Measurements from ENCODE around the gene TPSB2.
"Not testable (repeated sequence)": the region's sequence is repeated elsewhere in the genome, so short reads cannot be mapped to it uniquely, and the experiment has no call there.

Gene TPSB2

DNA sequence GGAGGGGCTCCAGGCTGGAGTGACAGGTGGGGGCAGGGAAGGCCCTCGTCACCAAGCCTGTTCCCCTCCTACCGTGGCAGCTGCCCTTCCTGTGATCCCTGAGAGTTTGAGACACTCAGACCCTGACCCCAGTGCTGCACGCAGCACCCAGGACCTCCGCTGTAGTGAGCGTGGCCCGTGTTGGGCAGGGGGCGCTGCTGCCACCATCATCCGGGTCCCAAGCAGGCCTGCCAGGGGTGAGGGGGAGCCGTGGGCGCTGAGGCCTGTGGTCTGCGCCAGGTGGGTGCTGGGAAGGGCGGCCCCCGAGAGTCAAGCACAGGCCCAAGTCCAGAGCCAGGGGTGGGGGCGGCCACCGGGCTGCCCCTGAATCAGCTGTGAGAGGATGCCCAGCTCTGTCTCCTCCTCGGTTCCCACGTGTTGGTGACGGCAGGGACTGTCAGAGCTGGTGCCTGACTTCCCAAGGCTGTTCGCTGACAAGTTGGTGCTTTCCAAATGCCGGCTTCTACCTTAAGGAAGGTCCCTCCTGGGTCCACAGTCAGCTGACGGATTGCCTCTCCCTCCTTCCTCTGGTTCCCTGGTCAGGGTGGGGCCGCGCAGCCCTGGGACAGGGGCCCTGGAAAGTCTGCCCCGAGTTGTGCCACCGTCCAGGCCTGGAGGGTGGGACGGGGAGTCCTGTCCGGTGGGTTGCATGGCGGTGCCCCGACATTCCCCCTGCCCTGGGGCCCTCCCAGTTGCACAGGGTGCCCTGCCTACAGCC is 36.0 kb downstream of the TPSB2 start:
- no peaks in the 10 kb centered on the region for H3K36me3 ChIP-seq (ENCODE audit: control insufficient read depth in 5 of 5, insufficient read depth in 5 of 5, low read length in 5 of 5)
- no peak overlapping the region for H3K4me3 ChIP-seq (ENCODE audit: low read depth in 1 of 5, low read length in 5 of 5)
- H3K27ac ChIP-seq (ENCODE audit: low read depth, low read length): no peak overlapping the region
- no peak overlapping the region for H3K9ac ChIP-seq (ENCODE audit: low read length in 5 of 5)
- no peaks in the 10 kb centered on the region for H3K9me3 ChIP-seq (ENCODE audit: control insufficient read depth in 5 of 5, low read length in 5 of 5)
- no peaks in the 10 kb centered on the region for H3K4me1 ChIP-seq (ENCODE audit: control insufficient read depth in 5 of 5, insufficient read depth in 5 of 5, low read length in 5 of 5)
- peaks cover 3 to 26% (median 19%) of the 10 kb centered on the region in 5 donors for H3K27me3 ChIP-seq (ENCODE audit: control insufficient read depth in 5 of 5, insufficient read depth in 4 of 5, low read length in 5 of 5)

DNA sequence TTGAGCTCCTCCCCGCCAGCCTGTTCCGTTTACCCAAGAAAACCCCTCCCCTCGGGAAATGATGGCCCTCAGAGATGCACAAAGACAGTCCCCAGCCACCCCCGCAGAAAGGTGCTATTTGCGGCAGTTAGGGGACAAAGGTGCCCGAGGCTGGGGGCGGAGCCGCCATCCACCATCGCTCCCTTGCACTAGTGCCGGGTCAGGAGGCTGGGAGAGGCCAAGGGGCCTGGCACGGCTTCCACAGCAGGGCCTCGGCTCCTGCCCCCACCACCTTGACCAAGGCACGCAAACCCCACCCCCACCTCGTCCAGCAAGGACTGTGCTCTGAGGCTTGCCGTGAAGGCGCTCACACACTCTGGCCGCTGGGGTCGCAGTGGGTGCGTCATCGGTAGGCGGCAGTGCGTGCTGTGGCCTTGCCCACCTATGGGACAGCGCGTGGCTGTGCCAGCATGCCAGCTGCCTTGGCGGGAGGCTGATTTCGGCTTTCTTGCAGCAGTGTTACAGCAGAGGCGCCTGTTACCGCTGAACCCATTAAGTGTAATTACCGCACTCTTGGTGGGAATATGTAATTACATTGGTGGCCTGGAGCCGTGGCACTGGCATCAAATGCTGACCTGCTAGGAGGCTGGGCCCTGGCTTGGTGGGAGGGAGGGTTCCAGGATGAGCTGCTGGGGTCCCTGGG is 36.7 kb downstream of the TPSB2 start:
- H3K36me3 ChIP-seq (ENCODE audit: control insufficient read depth in 5 of 5, insufficient read depth in 5 of 5, low read length in 5 of 5): no peaks in the 10 kb centered on the region
- H3K4me3 ChIP-seq (ENCODE audit: low read depth in 1 of 5, low read length in 5 of 5): no peak overlapping the region
- H3K9me3 ChIP-seq (ENCODE audit: control insufficient read depth in 5 of 5, low read length in 5 of 5): no peaks in the 10 kb centered on the region
- H3K9ac ChIP-seq (ENCODE audit: low read length in 5 of 5): no peak overlapping the region
- no peak overlapping the region for H3K27ac ChIP-seq (ENCODE audit: low read depth, low read length)
- no peaks in the 10 kb centered on the region for H3K4me1 ChIP-seq (ENCODE audit: control insufficient read depth in 5 of 5, insufficient read depth in 5 of 5, low read length in 5 of 5)
- peaks cover 4 to 26% (median 19%) of the 10 kb centered on the region in 5 donors for H3K27me3 ChIP-seq (ENCODE audit: control insufficient read depth in 5 of 5, insufficient read depth in 4 of 5, low read length in 5 of 5)

DNA sequence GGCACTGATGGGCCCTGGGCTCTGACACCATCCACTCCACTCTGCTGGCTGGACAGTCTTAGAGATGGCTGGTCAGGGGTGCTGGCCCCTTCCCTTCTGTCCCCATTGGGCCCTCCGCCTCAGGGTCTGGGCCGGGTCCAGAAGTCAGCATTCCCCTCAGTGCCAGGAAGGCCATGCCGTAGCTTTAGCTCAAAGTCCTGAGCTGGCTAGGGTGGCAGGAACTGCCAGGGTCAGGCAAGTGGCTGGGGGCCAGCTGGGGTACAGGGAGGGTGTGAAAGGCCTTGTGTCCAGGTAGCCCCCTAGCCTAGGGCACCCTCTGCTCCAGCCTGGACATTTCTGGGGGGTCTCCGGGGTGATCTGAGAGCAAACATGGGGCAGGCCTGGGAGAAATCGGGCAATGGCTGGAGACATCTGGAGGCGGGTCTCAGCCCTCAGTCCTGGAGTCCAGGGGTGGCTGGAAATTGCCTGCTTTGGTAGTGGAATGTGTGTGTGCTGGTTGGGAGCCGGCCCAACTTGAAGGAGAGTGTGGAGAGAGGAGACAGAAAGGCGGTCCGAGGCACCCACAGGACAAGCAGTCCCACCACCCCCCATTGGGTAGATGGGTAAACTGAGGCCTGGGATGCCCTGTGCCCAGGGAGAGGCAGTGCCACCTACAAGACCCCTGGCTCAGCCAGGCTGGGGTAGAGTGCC is 37.5 kb downstream of the TPSB2 start:
- Histone ChIP-seq H3K36me3 (ENCODE audit: control insufficient read depth in 5 of 5, insufficient read depth in 5 of 5, low read length in 5 of 5) (no peaks in the 10 kb centered on the region), H3K27ac (ENCODE audit: low read depth, low read length) (no peak overlapping the region), H3K9ac (ENCODE audit: low read length in 5 of 5) (no peak overlapping the region), H3K4me3 (ENCODE audit: low read depth in 1 of 5, low read length in 5 of 5) (no peak overlapping the region), H3K27me3 (ENCODE audit: control insufficient read depth in 5 of 5, insufficient read depth in 4 of 5, low read length in 5 of 5) (peaks cover 7 to 28% (median 23%) of the 10 kb centered on the region in 5 donors), H3K9me3 (ENCODE audit: control insufficient read depth in 5 of 5, low read length in 5 of 5) (no peaks in the 10 kb centered on the region), H3K4me1 (ENCODE audit: control insufficient read depth in 5 of 5, insufficient read depth in 5 of 5, low read length in 5 of 5) (no peaks in the 10 kb centered on the region)

DNA sequence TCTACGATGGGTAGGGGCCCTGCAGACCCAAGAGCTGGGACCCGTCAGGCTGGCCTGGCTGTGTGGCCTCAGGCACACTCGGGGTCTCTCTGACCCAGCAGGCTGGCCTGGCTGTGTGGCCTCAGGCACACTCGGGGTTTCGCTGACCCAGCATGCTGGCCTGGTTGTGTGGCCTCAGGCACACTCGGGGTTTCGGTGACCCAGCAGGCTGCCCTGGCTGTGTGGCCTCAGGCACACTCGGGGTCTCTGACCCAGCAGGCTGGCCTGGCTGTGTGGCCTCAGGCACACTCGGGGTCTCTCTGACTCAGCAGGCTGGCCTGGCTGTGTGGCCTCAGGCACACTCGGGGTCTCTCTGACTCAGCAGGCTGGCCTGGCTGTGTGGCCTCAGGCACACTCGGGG is 39.2 kb downstream of the TPSB2 start:
- not testable (repeated sequence) for H3K27ac ChIP-seq (ENCODE audit: low read depth, low read length); H3K4me1 ChIP-seq (ENCODE audit: control insufficient read depth in 5 of 5, insufficient read depth in 5 of 5, low read length in 5 of 5); H3K9ac ChIP-seq (ENCODE audit: low read length in 5 of 5); H3K36me3 ChIP-seq (ENCODE audit: control insufficient read depth in 5 of 5, insufficient read depth in 5 of 5, low read length in 5 of 5); H3K9me3 ChIP-seq (ENCODE audit: control insufficient read depth in 5 of 5, low read length in 5 of 5); H3K4me3 ChIP-seq (ENCODE audit: low read depth in 1 of 5, low read length in 5 of 5)
- peaks cover 4 to 25% (median 11%) of the 10 kb centered on the region in 5 donors for H3K27me3 ChIP-seq (ENCODE audit: control insufficient read depth in 5 of 5, insufficient read depth in 4 of 5, low read length in 5 of 5)

DNA sequence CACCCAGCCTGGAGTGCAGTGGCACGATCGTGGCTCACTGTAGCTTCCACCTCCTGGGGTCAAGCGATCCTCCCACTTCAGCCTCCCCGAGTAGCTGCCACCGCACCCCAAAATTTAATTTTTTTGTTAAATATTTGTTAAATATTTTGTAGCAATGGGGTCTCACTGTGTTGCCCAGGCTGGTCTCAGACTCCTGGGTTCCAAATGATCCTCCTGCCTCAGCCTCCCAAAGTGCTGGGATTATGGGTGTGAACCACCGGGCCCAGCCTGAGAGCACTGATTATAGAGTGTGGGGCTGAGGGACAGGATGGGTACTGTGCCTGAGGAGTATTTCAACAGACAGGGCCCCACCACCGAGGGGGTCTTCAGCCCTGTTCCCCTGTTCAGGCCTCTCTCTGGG is 40.5 kb downstream of the TPSB2 start:
- Histone ChIP-seq H3K9ac (ENCODE audit: low read length in 5 of 5) (no peak overlapping the region), H3K9me3 (ENCODE audit: control insufficient read depth in 5 of 5, low read length in 5 of 5) (peaks cover 0 to 4% (median 0%) of the 10 kb centered on the region in 5 donors), H3K27me3 (ENCODE audit: control insufficient read depth in 5 of 5, insufficient read depth in 4 of 5, low read length in 5 of 5) (peaks cover 4 to 27% (median 6%) of the 10 kb centered on the region in 5 donors), H3K4me3 (ENCODE audit: low read depth in 1 of 5, low read length in 5 of 5) (no peak overlapping the region), H3K36me3 (ENCODE audit: control insufficient read depth in 5 of 5, insufficient read depth in 5 of 5, low read length in 5 of 5) (no peaks in the 10 kb centered on the region), H3K27ac (ENCODE audit: low read depth, low read length) (no peak overlapping the region), H3K4me1 (ENCODE audit: control insufficient read depth in 5 of 5, insufficient read depth in 5 of 5, low read length in 5 of 5) (no peaks in the 10 kb centered on the region)

DNA sequence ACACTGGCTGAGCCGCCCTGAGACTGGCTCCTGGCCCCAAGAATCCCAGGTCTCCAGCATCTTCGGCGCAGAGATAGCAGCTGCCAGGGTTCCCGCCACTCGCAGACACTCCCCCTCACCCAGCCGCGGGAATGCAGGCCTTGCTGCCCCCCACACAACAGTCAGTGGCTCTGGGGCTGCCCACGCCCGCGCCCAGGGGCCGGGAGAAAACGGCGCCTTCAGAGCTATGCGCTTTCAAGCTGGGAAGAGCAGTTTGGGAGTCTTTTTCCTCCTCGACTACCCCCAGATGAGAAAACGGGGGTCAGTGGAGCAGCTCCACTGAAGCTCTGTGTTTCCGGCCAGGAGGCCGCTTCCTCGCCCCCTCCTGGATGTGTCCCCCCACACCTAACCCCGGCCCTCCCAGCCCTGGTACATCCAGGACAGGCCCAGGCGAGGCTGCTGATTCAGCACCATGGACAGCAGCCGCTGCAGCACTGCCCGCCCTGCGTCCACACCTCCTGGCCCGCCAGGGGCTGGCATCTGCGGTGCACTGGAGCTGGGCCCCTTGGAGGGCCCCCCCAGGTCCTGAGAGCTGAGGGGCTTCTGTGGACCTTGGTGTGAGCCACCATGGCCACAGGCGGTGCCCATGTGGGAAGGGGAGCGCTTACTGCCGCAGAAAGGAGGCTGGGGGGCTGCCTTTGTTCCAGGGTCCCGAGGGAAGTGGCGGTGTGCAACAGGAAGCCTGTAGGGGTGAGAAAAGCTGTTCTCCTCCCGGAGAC is 41.4 kb downstream of the TPSB2 start:
- H3K27me3 ChIP-seq (ENCODE audit: control insufficient read depth in 5 of 5, insufficient read depth in 4 of 5, low read length in 5 of 5): peaks cover 8 to 27% (median 14%) of the 10 kb centered on the region in 5 donors
- H3K9me3 ChIP-seq (ENCODE audit: control insufficient read depth in 5 of 5, low read length in 5 of 5): peaks cover 0 to 4% (median 0%) of the 10 kb centered on the region in 5 donors
- H3K4me3 ChIP-seq (ENCODE audit: low read depth in 1 of 5, low read length in 5 of 5): no peak overlapping the region
- H3K36me3 ChIP-seq (ENCODE audit: control insufficient read depth in 5 of 5, insufficient read depth in 5 of 5, low read length in 5 of 5): no peaks in the 10 kb centered on the region
- H3K9ac ChIP-seq (ENCODE audit: low read length in 5 of 5): no peak overlapping the region
- H3K4me1 ChIP-seq (ENCODE audit: control insufficient read depth in 5 of 5, insufficient read depth in 5 of 5, low read length in 5 of 5): no peaks in the 10 kb centered on the region
- H3K27ac ChIP-seq (ENCODE audit: low read depth, low read length): no peak overlapping the region

DNA sequence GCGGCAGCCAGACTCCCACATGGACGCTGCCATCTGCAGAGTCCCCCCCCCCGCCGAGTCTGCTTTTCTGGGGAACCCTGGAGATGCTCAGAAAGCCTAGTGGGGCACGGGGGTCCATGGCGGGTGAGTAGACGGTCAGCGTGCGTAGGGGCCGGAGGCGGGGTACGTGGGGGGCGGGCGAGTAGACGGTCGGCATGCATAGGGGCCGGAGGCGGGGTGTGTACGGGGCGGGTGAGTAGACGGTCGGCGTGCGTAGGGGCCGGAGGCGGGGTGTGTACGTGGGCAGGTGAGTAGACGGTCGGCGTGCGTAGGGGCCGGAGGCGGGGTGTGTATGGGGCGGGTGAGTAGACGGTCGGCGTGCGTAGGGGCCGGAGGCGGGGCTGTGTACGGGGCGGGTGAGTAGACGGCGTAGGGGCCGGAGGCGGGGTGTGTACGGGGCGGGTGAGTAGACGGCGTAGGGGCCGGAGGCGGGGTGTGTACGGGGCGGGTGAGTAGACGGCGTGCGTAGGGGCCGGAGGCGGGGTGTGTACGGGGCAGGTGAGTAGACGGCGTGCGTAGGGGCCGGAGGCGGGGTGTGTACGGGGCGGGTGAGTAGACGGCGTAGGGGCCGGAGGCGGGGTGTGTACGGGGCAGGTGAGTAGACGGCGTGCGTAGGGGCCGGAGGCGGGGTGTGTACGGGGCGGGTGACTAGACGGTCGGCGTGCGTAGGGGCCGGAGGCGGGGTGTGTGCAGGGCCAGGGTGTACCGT is 44.4 kb downstream of the TPSB2 start:
- H3K27ac ChIP-seq (ENCODE audit: low read depth, low read length); H3K9ac ChIP-seq (ENCODE audit: low read length in 5 of 5); H3K36me3 ChIP-seq (ENCODE audit: control insufficient read depth in 5 of 5, insufficient read depth in 5 of 5, low read length in 5 of 5); H3K4me3 ChIP-seq (ENCODE audit: low read depth in 1 of 5, low read length in 5 of 5); H3K9me3 ChIP-seq (ENCODE audit: control insufficient read depth in 5 of 5, low read length in 5 of 5): not testable (repeated sequence)
- Histone ChIP-seq H3K27me3 (ENCODE audit: control insufficient read depth in 5 of 5, insufficient read depth in 4 of 5, low read length in 5 of 5) (peaks cover 10 to 38% (median 26%) of the 10 kb centered on the region in 5 donors), H3K4me1 (ENCODE audit: control insufficient read depth in 5 of 5, insufficient read depth in 5 of 5, low read length in 5 of 5) (peaks cover 0 to 12% (median 6%) of the 10 kb centered on the region in 5 donors)

DNA sequence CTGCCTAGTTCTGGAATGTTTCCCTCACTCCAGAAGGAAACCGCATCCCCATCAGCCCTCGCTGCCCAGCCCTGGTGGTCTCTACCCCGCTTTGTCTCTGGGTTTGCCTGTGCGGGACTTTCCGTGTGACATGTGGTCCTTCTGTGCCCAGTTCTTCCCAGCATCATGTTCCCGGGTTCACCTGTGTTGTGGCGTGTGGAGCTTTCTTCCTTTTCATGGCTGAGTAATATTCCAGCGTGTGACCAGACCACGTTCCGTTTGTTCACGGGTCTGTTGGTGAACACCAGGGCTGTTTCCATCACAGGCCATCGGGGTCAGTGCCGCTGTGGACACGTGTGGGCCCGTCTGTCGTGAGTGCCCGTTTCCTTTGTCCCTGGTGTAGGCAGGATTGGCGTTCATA is 45.0 kb downstream of the TPSB2 start:
- H3K36me3 ChIP-seq (ENCODE audit: control insufficient read depth in 5 of 5, insufficient read depth in 5 of 5, low read length in 5 of 5): no peaks in the 10 kb centered on the region
- H3K4me1 ChIP-seq (ENCODE audit: control insufficient read depth in 5 of 5, insufficient read depth in 5 of 5, low read length in 5 of 5): peaks cover 0 to 12% (median 6%) of the 10 kb centered on the region in 5 donors
- no peak overlapping the region for H3K27ac ChIP-seq (ENCODE audit: low read depth, low read length)
- peaks cover 12 to 39% (median 25%) of the 10 kb centered on the region in 5 donors for H3K27me3 ChIP-seq (ENCODE audit: control insufficient read depth in 5 of 5, insufficient read depth in 4 of 5, low read length in 5 of 5)
- H3K4me3 ChIP-seq (ENCODE audit: low read depth in 1 of 5, low read length in 5 of 5): no peak overlapping the region
- H3K9ac ChIP-seq (ENCODE audit: low read length in 5 of 5): no peak overlapping the region
- peaks cover 0 to 4% (median 0%) of the 10 kb centered on the region in 5 donors for H3K9me3 ChIP-seq (ENCODE audit: control insufficient read depth in 5 of 5, low read length in 5 of 5)

DNA sequence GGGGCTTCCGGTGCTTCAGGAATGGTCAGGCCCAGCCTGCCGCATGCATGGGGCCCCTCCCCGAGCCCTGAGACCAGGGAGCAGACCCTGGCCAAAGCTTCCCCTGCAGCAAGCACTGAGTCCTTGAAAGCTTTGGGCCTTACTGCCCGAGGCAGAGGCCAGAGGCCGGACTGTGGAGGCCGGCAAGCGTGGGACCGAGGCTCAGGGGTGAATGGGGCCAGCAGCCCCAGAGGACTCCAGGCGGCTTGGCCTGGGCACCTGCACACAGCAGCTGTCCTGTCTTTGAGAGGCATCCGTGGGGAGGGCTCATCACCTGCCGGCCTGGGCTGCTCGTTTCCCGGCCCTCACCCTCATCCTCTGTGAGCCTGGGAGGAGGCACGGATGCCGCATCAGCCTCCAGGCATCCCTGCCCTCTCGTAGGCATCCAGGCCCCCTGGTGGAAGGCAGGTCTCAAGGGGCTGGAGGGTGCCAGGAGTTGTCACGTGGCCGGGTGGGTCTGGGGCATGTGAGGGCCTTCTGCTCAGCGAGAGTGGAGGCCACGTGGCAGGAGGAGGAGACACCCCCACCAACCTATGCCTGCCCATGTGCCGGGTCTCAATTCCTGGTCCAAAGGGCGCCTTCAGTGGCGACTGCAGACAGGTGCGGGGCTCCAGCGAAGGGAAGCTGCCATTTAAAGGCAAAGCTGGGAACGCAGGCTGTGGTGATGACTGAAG is 45.7 kb downstream of the TPSB2 start:
- H3K9ac ChIP-seq (ENCODE audit: low read length in 5 of 5): no peak overlapping the region
- H3K27me3 ChIP-seq (ENCODE audit: control insufficient read depth in 5 of 5, insufficient read depth in 4 of 5, low read length in 5 of 5): peaks cover 12 to 37% (median 22%) of the 10 kb centered on the region in 5 donors
- H3K4me1 ChIP-seq (ENCODE audit: control insufficient read depth in 5 of 5, insufficient read depth in 5 of 5, low read length in 5 of 5): peaks cover 0 to 12% (median 6%) of the 10 kb centered on the region in 5 donors
- no peak overlapping the region for H3K4me3 ChIP-seq (ENCODE audit: low read depth in 1 of 5, low read length in 5 of 5)
- no peak overlapping the region for H3K27ac ChIP-seq (ENCODE audit: low read depth, low read length)
- peaks cover 0 to 4% (median 0%) of the 10 kb centered on the region in 5 donors for H3K9me3 ChIP-seq (ENCODE audit: control insufficient read depth in 5 of 5, low read length in 5 of 5)
- H3K36me3 ChIP-seq (ENCODE audit: control insufficient read depth in 5 of 5, insufficient read depth in 5 of 5, low read length in 5 of 5): no peaks in the 10 kb centered on the region
